Measurements from ENCODE around the gene ACVR1B.

ACVR1B gene

DNA sequence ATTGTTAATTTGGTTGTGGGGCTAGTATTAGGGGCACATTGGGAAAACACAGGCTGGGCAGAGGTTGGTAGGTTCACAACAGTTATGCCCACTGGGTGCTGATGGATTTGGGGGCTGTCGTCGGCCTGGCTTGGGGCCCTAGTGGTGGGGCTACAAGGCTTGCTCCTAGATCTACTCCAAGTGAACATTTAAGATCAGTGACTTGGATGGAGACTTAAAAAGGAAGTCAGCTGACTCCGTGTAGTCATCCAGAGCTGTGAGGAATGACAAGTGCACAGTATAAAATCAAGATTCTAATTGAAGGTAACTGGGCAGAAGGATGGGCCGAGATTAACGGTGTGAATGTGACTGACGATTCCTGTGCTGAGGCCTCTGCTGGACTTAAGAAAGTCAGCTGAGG, 86.9 kb downstream of the ACVR1B start:
- Histone ChIP-seq H3K27ac (peak overlapping the region; percentile 98 to 99), H3K4me3 (peak overlapping the region; percentile 93)
- no peak for DNase-seq (ENCODE audit: low spot score)
- TF ChIP-seq, protein P1, sequence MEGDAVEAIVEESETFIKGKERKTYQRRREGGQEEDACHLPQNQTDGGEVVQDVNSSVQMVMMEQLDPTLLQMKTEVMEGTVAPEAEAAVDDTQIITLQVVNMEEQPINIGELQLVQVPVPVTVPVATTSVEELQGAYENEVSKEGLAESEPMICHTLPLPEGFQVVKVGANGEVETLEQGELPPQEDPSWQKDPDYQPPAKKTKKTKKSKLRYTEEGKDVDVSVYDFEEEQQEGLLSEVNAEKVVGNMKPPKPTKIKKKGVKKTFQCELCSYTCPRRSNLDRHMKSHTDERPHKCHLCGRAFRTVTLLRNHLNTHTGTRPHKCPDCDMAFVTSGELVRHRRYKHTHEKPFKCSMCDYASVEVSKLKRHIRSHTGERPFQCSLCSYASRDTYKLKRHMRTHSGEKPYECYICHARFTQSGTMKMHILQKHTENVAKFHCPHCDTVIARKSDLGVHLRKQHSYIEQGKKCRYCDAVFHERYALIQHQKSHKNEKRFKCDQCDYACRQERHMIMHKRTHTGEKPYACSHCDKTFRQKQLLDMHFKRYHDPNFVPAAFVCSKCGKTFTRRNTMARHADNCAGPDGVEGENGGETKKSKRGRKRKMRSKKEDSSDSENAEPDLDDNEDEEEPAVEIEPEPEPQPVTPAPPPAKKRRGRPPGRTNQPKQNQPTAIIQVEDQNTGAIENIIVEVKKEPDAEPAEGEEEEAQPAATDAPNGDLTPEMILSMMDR (IDR thresholded peaks at IDR 0.05) = no peak

DNA sequence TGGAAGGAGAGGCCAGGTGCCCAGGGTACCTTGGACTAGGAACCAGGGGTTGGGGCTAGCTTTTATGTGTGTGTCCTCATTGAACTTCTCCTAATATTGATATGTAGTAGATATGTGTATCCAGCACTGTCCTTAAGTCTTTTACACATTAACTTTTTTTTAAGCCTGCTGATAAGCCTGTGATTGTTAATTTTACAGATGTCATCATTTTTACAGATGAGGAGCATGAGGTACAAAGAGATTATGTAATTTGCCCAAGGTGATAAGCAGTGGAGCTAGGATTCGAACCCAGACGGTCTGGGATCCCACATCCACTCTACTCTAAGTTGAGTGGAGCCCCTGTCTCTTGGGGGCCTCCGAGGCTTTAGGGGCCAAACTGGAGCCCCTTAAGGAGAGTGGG, 89.5 kb downstream of the ACVR1B start:
- Histone ChIP-seq H3K4me3 (no peak overlapping the region), H3K27ac (peak overlapping the region; percentile 92 to 99)
- DNase-seq (ENCODE audit: low spot score) = no peak
- TF ChIP-seq, protein P1 (IDR thresholded peaks at IDR 0.05) = no peak

- H3K27ac ChIP-seq = peak overlapping the region; percentile 92 to 99
- no peak for DNase-seq (ENCODE audit: low spot score)
- no peak overlapping the region for H3K4me3 ChIP-seq
- TF ChIP-seq, protein P1 (IDR thresholded peaks at IDR 0.05) = no peak
These were observed 90.2 kb downstream of the ACVR1B start for GRCh38 chr12:52041695-52042123.

DNA sequence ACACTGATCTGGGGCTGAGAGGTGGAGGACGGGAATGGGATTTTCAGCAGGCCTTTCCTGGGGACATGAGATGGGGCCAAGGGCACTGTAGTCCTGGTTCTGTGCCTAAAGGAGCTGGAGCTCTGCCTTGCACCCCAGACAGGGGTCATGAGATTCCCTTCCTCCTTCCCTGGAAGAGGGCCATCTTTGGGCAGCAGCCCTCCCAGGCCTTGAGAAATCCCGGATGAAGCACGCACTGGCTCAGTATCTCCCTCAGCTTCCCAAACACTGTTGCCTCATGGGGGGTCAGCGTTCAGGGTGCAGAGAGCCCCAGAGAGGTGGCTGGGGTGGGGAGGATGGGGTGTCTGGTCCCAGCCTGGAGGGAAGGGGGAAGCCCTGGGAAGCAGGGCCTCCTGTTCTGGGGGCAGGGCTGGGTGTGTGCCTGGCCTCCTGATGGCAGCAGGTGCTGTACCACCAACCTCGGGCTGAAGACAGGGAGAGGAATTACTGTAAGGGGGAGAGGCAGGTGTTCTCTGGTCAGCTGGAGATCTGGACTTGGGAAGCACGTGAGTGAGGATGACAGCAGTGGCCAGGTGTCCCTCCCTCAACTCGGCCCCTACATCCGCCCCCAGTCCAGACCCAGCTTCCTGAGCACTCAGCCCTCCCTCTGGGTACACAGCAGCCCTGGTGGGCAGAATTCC, 91.3 kb downstream of the ACVR1B start:
- DNase-seq (ENCODE audit: low spot score) = no peak
- peak overlapping the region; percentile 92 to 99 for H3K27ac ChIP-seq
- no peak overlapping the region for H3K4me3 ChIP-seq
- TF ChIP-seq, protein P1 (IDR thresholded peaks at IDR 0.05) = no peak

GRCh38 chr12:52043386-52044212, 92.1 kb downstream of the ACVR1B start:
- H3K27ac ChIP-seq = peak overlapping the region; percentile 92 to 99
- DNase-seq (ENCODE audit: low spot score) = peak; percentile 98
- TF ChIP-seq, protein P1 (IDR thresholded peaks at IDR 0.05) = no peak
- peak overlapping the region; percentile 53 for H3K4me3 ChIP-seq

- TF ChIP-seq, protein P1 (IDR thresholded peaks at IDR 0.05) = no peak
- peak; percentile 97 for DNase-seq (ENCODE audit: low spot score)
- H3K4me3 ChIP-seq = peak overlapping the region; percentile 53
- H3K27ac ChIP-seq = peak overlapping the region; percentile 92 to 99
These were observed 92.9 kb downstream of the ACVR1B start for GRCh38 chr12:52044292-52044983.
